Esophagus muscularis mucosa (tissue), 3 donors: ENCODE data around the gene B3GNT2.

Source experiments
- POLR2AphosphoS5 ChIP-seq, 2 donors: sonication (generic); formaldehyde crosslinking; IDR thresholded peaks; one replicate each; pipeline ENCODE4 v1.6.1; 2017; ENCODE audit warnings: antibody characterized with exemption in 2 of 2
- TF ChIP-seq, protein P1 (sequence below), 3 experiments: fragments of 200-600 bp in 2 of 3; fragments of 450-650 bp in 1 of 3; sonication (generic) in 2 of 3; IDR thresholded peaks; one replicate each; pipeline ENCODE4 v1.5.1; 2017 to 2019; ENCODE audit warnings: antibody characterized with exemption in 3 of 3, mild to moderate bottlenecking in 2 of 3, moderate library complexity in 1 of 3

DNA sequence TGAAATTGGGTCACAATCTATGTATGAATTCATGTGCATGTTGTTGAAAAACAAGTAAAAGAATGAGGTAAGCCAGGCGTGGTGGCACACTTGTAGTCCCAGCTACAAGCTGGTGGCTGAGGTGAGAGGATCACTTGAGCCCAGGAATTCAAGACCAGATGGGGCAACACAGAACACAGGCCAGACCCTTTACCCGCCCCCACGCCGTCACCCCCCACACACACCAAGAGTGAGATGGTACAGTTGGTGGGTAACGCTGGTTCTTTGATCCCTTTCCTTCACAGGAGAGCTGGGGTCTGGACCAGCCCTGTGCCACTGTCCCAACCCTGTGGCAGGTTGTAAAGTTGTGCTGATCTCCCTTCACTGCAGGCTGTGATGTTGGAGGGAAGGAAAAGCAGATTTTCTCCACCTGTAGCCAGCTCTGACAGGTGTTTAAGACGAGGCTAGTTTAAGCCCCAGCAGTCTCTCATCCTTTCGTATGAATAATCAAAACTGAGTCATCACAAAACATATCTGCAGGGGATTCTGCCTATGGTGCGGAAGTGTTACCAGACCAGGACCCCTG lies 13.6 kb downstream of the B3GNT2 start:
- TF ChIP-seq, protein P1, sequence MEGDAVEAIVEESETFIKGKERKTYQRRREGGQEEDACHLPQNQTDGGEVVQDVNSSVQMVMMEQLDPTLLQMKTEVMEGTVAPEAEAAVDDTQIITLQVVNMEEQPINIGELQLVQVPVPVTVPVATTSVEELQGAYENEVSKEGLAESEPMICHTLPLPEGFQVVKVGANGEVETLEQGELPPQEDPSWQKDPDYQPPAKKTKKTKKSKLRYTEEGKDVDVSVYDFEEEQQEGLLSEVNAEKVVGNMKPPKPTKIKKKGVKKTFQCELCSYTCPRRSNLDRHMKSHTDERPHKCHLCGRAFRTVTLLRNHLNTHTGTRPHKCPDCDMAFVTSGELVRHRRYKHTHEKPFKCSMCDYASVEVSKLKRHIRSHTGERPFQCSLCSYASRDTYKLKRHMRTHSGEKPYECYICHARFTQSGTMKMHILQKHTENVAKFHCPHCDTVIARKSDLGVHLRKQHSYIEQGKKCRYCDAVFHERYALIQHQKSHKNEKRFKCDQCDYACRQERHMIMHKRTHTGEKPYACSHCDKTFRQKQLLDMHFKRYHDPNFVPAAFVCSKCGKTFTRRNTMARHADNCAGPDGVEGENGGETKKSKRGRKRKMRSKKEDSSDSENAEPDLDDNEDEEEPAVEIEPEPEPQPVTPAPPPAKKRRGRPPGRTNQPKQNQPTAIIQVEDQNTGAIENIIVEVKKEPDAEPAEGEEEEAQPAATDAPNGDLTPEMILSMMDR (IDR thresholded peaks at IDR 0.05): no peak
- TF ChIP-seq POLR2AphosphoS5 (IDR thresholded peaks at IDR 0.05): no peak
